PC-3 (cell line): ENCODE data around the gene CRB2. TPM values are rescaled to one million over a fixed set of nuclear protein-coding genes. Genes with fewer than 3 reads are reported as not detected.
A peak's percentile ranks its signal among the peaks of the same experiment; 100 is the strongest.

Source experiments
- ATAC-seq: fragments of 200-7000 bp; cut with Tn5 transposase; 2 replicates; pipeline ENCODE4 v1.9.1; 2020; ENCODE audit warnings: mild to moderate bottlenecking, moderate library complexity
- BruUV-seq: library from RNA; stranded (reverse); fragments of 400-500 nt; replicated peaks from 2 replicates; lab custom pipeline; 2021; lab: Mats Ljungman, UMichigan
- CTCF ChIA-PET: fragments of 300-600 bp; sonication (Branson Sonifier 250); formaldehyde crosslinking; loops from one replicate; lab custom pipeline; 2022; ENCODE audit warnings: antibody characterized with exemption; lab: Charles Lee
- POLR2A ChIA-PET: fragments of 300-600 bp; sonication (Branson Sonifier 250); formaldehyde crosslinking; loops from one replicate; lab custom pipeline; 2022; ENCODE audit warnings: antibody characterized with exemption; ENCODE audit not compliant: unreplicated experiment; lab: Charles Lee
- DNase-seq: peaks from one replicate; pipeline ENCODE4 v3.0.0-alpha.2; 2015
- H2AFZ ChIP-seq: fragments of 300-600 bp; sonication (generic); 2 replicates; pipeline ENCODE4 v1.6.0; 2016; ENCODE audit warnings: antibody characterized with exemption, low read length
- H3F3A ChIP-seq: fragments of 300-600 bp; sonication (generic); one replicate; pipeline ENCODE4 v1.6.0; 2017; ENCODE audit warnings: antibody characterized with exemption, low read length, control low read depth, mild to moderate bottlenecking; ENCODE audit not compliant: unreplicated experiment
- H3K27ac ChIP-seq: fragments of 300-600 bp; sonication (generic); 2 replicates; pipeline ENCODE4 v1.5.1; 2016; ENCODE audit warnings: mild to moderate bottlenecking, low read length
- H3K27me3 ChIP-seq: fragments of 300-600 bp; sonication (generic); 2 replicates; pipeline ENCODE4 v1.6.1; 2016; ENCODE audit warnings: low read length, mixed read lengths
- H3K36me3 ChIP-seq: fragments of 300-600 bp; sonication (generic); 2 replicates; pipeline ENCODE4 v1.6.1; 2016; ENCODE audit warnings: low read depth, mixed run types, low read length, mixed read lengths
- H3K4me1 ChIP-seq: fragments of 300-600 bp; sonication (generic); 2 replicates; pipeline ENCODE4 v1.5.1; 2016; ENCODE audit warnings: low read length; ENCODE audit not compliant: insufficient read depth
- H3K4me2 ChIP-seq: fragments of 300-600 bp; sonication (generic); 2 replicates; pipeline ENCODE4 v1.6.0; 2016; ENCODE audit warnings: low read length
- H3K4me3 ChIP-seq: fragments of 300-600 bp; sonication (generic); 2 replicates; pipeline ENCODE4 v1.5.1; 2016; ENCODE audit warnings: mild to moderate bottlenecking, low read length, mixed read lengths
- H3K79me2 ChIP-seq: fragments of 300-600 bp; sonication (generic); 2 replicates; pipeline ENCODE4 v1.6.1; 2017; ENCODE audit warnings: low read length, mixed read lengths
- H3K9ac ChIP-seq: fragments of 300-600 bp; sonication (generic); 2 replicates; pipeline ENCODE4 v1.6.0; 2016; ENCODE audit warnings: mild to moderate bottlenecking, low read length
- H3K9me2 ChIP-seq: fragments of 300-600 bp; sonication (generic); replicated peaks from 2 replicates; pipeline ENCODE4 v1.6.1; 2016; ENCODE audit warnings: mixed run types, low read length, mixed read lengths
- H3K9me3 ChIP-seq: fragments of 300-600 bp; sonication (generic); 2 replicates; pipeline ENCODE4 v1.6.1; 2016; ENCODE audit warnings: low read length, mixed read lengths
- H4K20me1 ChIP-seq: fragments of 300-600 bp; sonication (generic); 2 replicates; pipeline ENCODE4 v1.6.1; 2016; ENCODE audit warnings: low read length, mixed read lengths
- CTCF ChIP-seq: fragments of 300-600 bp; sonication (generic); conservative IDR thresholded peaks from 2 replicates; pipeline ENCODE4 v1.5.1; 2017; ENCODE audit warnings: antibody characterized with exemption, low read depth, mild to moderate bottlenecking, low read length
- EZH2 ChIP-seq: fragments of 300-600 bp; sonication (generic); IDR thresholded peaks from one replicate; pipeline ENCODE4 v1.6.1; 2017; ENCODE audit warnings: antibody characterized with exemption, mild to moderate bottlenecking, low read length; ENCODE audit not compliant: unreplicated experiment
- EZH2phosphoT487 ChIP-seq: fragments of 300-600 bp; sonication (generic); IDR thresholded peaks from 2 replicates; pipeline ENCODE4 v1.6.1; 2018; ENCODE audit warnings: mild to moderate bottlenecking, antibody characterized with exemption, low read length, borderline replicate concordance
- intact Hi-C: fragments of 100-400 bp; cut with micrococcal nuclease; formaldehyde crosslinking; loops from 2 replicates; pipeline ENCODE4 v1.9.0; 2023
- total RNA-seq: library from RNA; depleted of rRNA; stranded (reverse); fragments of >200 nt; gene quantifications from 2 replicates; pipeline ENCODE4 v1.2.3, GENCODE V29; 2014

The CRB2 gene
- total RNA-seq, 1 experiment from 2014 or later = not detected

- H3K4me3 ChIP-seq = no peak overlapping the region
- ChIA-PET CTCF (no interaction called here), POLR2A (no interaction called here)
- intact Hi-C loops = no loop called here
- no peaks in the 10 kb centered on the region for H3K79me2 ChIP-seq
- no peak overlapping the region for H3K27ac ChIP-seq
- H4K20me1 ChIP-seq = no peaks in the 10 kb centered on the region
- BruUV-seq = no TSS peak
- H2AFZ ChIP-seq = no peak overlapping the region
- no peak overlapping the region for H3K9ac ChIP-seq
- H3K9me3 ChIP-seq = no peaks in the 10 kb centered on the region
- H3K9me2 ChIP-seq = no peaks in the 10 kb centered on the region
- no peak overlapping the region for H3K4me2 ChIP-seq
- DNase-seq = no peak
- H3F3A ChIP-seq = no peaks in the 10 kb centered on the region
- ATAC-seq = no peak
- no peaks in the 10 kb centered on the region for H3K27me3 ChIP-seq
- no peaks in the 10 kb centered on the region for H3K36me3 ChIP-seq
- peaks cover 17% of the 10 kb centered on the region for H3K4me1 ChIP-seq
- TF ChIP-seq EZH2phosphoT487 = no peak
- TF ChIP-seq EZH2 = no peak
- TF ChIP-seq CTCF = no peak
Observed at GRCh38 chr9:123326662-123327093, 29.3 kb upstream of the CRB2 start.

GRCh38 chr9:123327697-123328100, 28.3 kb upstream of the CRB2 start:
- ChIA-PET CTCF (no interaction called here), POLR2A (no interaction called here)
- peaks cover 17% of the 10 kb centered on the region for H3K4me1 ChIP-seq
- H3K79me2 ChIP-seq = no peaks in the 10 kb centered on the region
- H3K4me2 ChIP-seq = peak overlapping the region; percentile 44
- ATAC-seq (peak; percentile 64), DNase-seq (peak; percentile 85)
- TF ChIP-seq EZH2phosphoT487 = no peak
- no peak for TF ChIP-seq EZH2
- TF ChIP-seq CTCF = no peak
- H3K36me3 ChIP-seq = no peaks in the 10 kb centered on the region
- BruUV-seq = no TSS peak
- no peak overlapping the region for H3K9ac ChIP-seq
- peak overlapping the region; percentile 16 for H3K27ac ChIP-seq
- intact Hi-C loops = no loop called here
- no peaks in the 10 kb centered on the region for H3K9me2 ChIP-seq
- no peaks in the 10 kb centered on the region for H3K9me3 ChIP-seq
- no peaks in the 10 kb centered on the region for H3F3A ChIP-seq
- H4K20me1 ChIP-seq = no peaks in the 10 kb centered on the region
- no peaks in the 10 kb centered on the region for H3K27me3 ChIP-seq
- H2AFZ ChIP-seq = 0 out of 2 replicates have a peak overlapping the region, but pooled peaks have one; percentile 37
- H3K4me3 ChIP-seq = no peak overlapping the region

- Histone ChIP-seq H3K4me2 (no peak overlapping the region), H3K36me3 (no peaks in the 10 kb centered on the region), H3K9ac (no peak overlapping the region), H3K4me1 (peaks cover 17% of the 10 kb centered on the region), H4K20me1 (no peaks in the 10 kb centered on the region), H3K4me3 (no peak overlapping the region), H3K27ac (no peak overlapping the region), H3K9me2 (no peaks in the 10 kb centered on the region), H3K27me3 (no peaks in the 10 kb centered on the region), H3K79me2 (no peaks in the 10 kb centered on the region), H2AFZ (no peak overlapping the region), H3K9me3 (no peaks in the 10 kb centered on the region), H3F3A (no peaks in the 10 kb centered on the region)
- DNase-seq (peak; percentile 63), ATAC-seq (no peak)
- POLR2A ChIA-PET = no interaction called here
- no TSS peak for BruUV-seq
- CTCF ChIA-PET = no interaction called here
- no peak for TF ChIP-seq EZH2
- no peak for TF ChIP-seq EZH2phosphoT487
- no peak for TF ChIP-seq CTCF
- intact Hi-C loops = no loop called here
Observed at GRCh38 chr9:123329329-123329955, 26.6 kb upstream of the CRB2 start.
